OCI-M1 (cell line): ENCODE data around the gene CCDC169.
"Not testable (repeated sequence)": the region's sequence is repeated elsewhere in the genome, so short reads cannot be mapped to it uniquely, and the experiment has no call there.

Source experiments
- DNase-seq: peaks from one replicate; lab custom pipeline; 2025; lab: John Stamatoyannopoulos, UW

Gene CCDC169

GRCh38 chr13:36297366-36298338, at the start of gene CCDC169:
Gene CCDC169, minus strand, starts transcription at chr13:36297814. Its CDS starts 95 bp downstream, at chr13:36297719.
- peak; percentile 87 for DNase-seq

- DNase-seq = peak; percentile 98
Measured at GRCh38 chr13:36346222-36347083, 48.8 kb upstream of the CCDC169 start, which contains the start of gene SPART. Gene SPART, minus strand, starts transcription at chr13:36346394. Its CDS starts 10,564 bp downstream, at chr13:36335830.

GRCh38 chr13:36345438-36346221, 48.0 kb upstream of the CCDC169 start:
- DNase-seq = peak; percentile 93

- peak; percentile 86 for DNase-seq
Measured at GRCh38 chr13:36344886-36345437, 47.3 kb upstream of the CCDC169 start.

DNA sequence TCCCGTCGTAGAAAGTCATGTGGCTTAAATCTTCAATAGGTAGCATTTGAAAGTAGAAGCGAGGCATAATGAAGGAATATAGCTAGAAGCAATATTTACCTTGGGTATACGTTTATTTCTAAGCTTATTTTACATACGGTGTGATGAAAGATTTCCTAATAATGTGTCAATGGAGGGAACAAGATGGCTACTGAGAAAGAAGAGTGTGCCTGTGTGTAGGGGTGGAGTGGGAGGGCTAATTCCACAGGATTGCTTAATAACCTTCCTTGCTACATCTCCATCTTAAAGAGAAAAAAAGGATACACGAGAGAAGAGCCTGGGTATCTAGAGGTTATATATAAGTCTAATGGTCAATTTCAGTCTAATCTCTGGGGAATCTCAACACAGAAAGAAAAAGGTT, 46.6 kb upstream of the CCDC169 start:
- DNase-seq = peak; percentile 67

- peak; percentile 59 for DNase-seq
Measured at GRCh38 chr13:36343766-36344165, 46.2 kb upstream of the CCDC169 start.

- no peak for DNase-seq
Measured at GRCh38 chr13:36342715-36343114, 45.1 kb upstream of the CCDC169 start.

DNA sequence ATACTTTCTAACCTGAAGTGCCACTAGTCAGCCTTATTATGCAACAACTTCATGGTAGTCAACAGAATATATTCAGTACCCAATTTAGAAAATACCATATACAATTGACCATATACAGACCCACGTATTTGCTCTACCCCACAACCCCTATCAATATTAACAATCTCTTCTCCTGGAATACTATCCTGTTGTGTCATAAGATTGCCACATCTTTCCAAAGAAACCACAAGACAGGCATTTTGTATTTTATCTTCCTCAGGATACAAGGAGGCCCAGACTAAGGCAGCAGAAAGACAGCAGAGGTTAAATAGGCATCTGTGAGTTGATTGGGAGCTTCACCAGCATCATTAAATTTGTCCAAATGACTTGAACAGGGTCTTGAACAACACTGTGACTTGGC, 44.1 kb upstream of the CCDC169 start:
- DNase-seq = no peak

- DNase-seq = no peak
Measured at GRCh38 chr13:36339600-36340155, 42.1 kb upstream of the CCDC169 start.

DNA sequence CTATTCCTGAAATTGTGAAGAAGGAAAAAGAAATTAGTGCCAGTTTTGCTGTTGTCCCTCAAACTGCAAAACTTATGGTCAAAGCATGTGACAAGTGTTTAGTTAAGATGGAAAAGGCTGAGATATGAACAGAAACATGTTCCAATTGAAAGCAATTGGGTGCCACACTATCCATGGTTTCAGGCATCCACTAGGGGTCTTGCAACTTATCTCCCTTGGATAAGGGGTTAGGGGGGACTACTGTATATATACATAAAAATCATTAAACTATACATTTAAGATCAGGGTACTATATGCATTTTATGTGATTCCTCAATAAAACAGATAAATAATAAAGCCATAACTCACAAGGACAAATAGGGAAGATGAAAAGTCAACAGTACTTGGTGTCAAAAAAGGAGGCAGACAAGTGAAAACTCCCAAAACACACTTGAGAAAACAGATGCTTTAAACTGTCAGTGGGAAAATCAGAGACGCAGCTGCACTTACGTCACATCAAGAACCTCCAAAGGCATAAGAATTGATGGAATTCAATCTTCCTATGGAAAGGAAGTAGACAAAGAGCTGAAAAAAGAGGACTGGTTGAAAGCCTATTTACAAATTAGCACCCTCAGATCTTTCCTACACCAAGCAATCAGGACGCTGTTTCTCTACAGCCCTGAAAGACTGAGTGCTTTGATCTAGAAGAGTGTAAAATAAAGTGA, 40.5 kb upstream of the CCDC169 start:
- no peak for DNase-seq

DNA sequence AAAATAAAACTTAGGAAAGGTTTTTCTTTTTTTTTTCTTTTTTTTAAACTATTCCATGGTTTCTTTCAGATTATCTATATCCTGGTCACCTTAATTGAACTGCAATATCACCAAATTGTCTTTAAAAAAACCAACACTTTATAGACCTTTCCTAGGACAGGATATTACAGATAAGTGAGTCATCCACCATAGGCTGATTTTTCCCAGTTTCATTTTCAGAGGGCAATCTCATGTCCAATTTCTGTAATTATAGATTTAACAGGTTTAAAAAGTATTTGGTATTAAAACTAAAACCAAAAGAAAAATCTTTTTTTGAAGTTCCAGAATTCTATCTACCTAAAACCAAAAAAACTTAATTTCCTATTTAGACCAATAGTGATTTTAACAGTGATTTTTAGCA, 35.4 kb upstream of the CCDC169 start:
- peak; percentile 57 for DNase-seq

GRCh38 chr13:36332255-36332654, 34.6 kb upstream of the CCDC169 start:
- not testable (repeated sequence) for DNase-seq

DNA sequence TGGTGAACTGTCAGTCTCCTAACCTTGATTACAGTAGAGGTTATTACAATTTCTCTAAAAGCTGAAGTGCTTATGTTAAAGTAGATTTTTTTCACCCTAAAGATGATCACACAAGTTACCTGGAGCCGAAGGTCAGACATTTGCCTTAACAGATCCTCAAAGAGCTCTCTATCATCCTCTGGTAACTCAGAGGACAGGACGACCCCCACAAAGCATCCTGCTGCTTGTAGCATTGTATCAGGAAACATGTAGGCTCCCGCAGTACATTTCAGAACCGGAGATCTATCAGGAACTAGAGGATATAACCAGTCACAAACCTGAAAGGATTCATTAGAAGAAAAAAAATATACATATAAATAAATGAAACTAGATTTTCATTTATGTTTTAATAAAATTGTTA, 33.7 kb upstream of the CCDC169 start:
- DNase-seq = no peak

DNA sequence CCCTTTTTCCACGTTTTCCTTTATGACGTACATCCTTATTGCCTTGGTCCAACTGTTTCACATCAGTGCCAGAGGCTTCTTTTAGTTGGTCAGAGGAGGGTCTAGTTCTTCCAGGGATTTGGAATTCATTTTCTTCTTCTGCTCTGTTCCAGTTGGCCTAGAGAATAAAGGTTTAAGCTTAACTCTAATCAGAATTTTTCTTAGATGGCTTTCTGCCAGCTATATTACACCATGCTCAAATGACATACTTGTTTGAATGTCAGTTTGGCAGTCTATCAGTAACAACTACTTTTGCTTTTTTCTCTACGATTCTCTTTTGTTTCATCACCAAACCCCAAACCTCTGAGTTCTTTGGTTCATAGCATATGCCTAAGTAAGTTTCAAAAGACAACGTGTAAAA, 31.7 kb upstream of the CCDC169 start:
- no peak for DNase-seq

GRCh38 chr13:36328821-36329220, 31.2 kb upstream of the CCDC169 start:
- no peak for DNase-seq

- no peak for DNase-seq
Measured at GRCh38 chr13:36325912-36326311, 28.3 kb upstream of the CCDC169 start.

- not testable (repeated sequence) for DNase-seq
Measured at GRCh38 chr13:36324881-36325280, 27.3 kb upstream of the CCDC169 start.

GRCh38 chr13:36323951-36324566, 26.4 kb upstream of the CCDC169 start:
- DNase-seq = no peak

DNA sequence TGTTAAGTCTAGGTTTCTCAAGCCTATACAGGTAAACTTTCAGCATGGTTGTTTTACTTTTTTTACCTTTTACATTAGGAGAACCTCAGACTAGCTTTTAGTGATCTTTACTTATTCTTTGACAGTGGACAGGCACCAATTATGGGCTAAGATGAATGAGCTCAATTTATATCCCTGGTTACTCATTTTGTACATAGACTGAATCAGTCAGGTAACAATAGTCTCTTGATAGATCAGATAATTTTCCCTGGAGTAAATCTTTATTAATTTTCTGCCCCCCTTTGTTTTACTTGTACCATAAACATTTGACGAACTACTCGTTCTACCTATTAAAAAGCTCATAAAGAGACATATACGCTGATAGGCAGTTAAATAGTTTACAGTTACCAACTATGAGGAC, 25.8 kb upstream of the CCDC169 start:
- DNase-seq = no peak

- DNase-seq = not testable (repeated sequence)
Measured at GRCh38 chr13:36319793-36320192, 22.2 kb upstream of the CCDC169 start.
